ENCODE data around the gene CERS2.
"Not testable (repeated sequence)": the region's sequence is repeated elsewhere in the genome, so short reads cannot be mapped to it uniquely, and the experiment has no call there.

The CERS2 gene

DNA sequence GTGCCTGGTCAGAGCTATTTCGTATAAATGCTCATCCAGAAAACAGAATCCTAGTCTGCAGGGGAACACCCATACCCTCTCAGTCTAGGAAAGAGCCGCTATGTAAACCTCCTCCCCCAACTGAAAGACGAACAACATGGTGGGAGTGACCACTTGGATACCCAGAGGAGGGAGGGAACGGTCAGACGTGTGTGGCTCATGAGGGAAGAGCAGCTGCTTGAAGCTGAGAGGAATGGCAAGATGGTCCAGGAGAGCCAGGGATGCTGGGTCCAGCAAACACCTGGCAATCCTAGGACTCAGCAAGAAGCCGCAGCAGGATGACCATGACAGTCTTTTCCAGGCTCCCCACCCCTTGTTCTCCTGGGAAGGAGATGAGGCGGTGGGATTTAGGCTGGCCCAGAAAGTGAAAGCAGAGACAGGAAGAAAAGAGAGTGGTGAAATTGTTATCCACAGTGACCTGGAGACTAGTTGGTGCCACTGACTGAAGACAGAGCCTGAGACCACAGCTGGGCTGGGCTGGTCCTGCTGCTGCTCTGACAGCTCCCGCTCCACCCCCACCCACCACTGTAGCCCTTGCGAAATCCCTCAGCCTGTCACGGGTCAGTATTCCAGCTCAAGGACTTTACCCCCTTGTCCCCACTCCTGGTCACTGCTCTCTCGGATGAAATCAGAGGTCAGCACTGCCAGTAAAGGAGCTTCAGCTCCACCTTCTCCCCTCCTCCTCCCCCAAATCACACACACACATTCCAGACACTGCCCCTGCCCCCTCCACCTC lies 3.6 kb downstream of the CERS2 start:
- peak; percentile 79 for DNase-seq (ENCODE audit: low spot score)

GRCh38 chr1:150969626-150970025 lies 5.0 kb downstream of the CERS2 start:
- DNase-seq (ENCODE audit: low spot score), result no peak

DNA sequence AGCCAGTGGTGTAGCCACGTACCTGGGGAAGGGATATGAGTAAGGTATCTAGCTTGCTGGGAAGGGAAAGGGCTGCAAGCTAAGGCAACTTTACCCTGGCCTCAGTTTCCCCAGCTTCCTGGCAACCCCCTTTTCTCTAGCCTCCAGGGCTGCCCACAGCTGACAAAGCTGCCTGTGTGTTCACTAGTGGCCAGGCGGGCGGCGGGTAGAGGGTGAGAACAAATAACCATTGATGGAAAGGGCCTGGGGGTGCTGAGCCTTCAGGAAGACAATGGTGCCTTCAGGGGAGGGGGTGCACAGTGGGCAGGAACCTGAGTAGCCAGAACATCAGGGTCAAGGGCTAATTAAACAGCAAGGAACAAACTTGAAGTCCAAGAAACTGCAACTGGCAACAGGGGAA lies 6.1 kb downstream of the CERS2 start:
- DNase-seq (ENCODE audit: low spot score), result no peak

GRCh38 chr1:150967936-150968335 lies 6.7 kb downstream of the CERS2 start:
- DNase-seq (ENCODE audit: low spot score), result no peak

DNA sequence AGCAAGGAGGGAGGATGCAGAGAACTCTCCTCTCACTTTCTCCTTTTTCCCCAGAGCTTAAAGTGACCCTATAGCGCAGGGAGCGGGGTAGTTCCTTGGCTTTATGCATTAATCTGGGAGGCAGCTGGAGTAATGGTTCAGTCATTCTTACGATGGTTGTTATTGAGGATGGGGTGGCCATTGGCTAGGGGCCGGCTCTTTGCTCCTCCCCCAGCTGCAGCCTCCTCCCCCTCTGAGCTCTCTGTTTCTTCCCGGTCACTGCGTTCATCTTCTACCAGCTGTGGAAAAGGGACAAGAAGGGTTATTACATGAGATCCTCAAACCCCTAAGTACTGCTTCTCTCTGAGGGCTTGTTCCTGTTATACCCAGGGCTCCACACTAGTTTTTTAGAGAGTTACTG lies 8.6 kb downstream of the CERS2 start:
- no peak for DNase-seq (ENCODE audit: low spot score)

- no peak for DNase-seq (ENCODE audit: low spot score)
Observed at GRCh38 chr1:150965605-150966004, 9.0 kb downstream of the CERS2 start.

DNA sequence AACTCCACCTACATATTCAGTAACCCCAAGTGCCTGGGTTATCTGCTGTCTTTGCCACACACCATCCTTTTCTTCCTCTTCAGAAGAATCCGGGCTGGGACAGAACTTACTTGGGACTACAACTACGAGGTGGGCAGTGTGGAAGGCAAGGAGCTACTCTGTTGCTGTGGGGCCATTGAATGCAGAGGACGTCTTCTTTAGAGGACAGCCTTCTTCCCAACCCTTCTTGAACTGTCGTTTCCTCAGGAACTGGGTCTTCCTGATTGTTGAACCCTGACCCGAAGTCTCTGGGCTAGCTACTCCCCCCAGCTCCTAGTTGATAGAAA lies 10.5 kb downstream of the CERS2 start:
- no peak for DNase-seq (ENCODE audit: low spot score)

GRCh38 chr1:150963321-150964163 lies 11.1 kb downstream of the CERS2 start:
- DNase-seq (ENCODE audit: low spot score), result no peak

DNA sequence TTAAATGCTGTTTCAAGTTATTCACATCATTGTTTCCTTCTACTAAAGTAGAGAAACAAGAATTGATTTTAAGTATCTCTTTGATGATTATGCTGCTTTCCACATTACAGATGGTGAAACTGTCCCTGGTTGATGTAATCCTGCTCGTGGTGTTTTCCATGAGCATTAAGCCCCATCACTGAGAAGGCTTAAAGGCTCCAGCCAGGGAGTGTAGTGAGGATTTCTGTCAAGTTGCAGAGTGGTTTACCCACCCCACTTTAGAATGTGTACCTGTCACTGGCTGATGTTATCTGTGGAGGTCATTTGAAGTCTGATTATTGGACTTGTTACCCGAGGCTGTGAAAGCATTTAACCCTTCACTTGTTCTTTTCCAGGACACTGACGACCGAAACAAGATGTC lies 12.9 kb downstream of the CERS2 start:
- DNase-seq (ENCODE audit: low spot score), result peak; percentile 25

- no peak for DNase-seq (ENCODE audit: low spot score)
Observed at GRCh38 chr1:150960646-150961045, 14.0 kb downstream of the CERS2 start.

DNA sequence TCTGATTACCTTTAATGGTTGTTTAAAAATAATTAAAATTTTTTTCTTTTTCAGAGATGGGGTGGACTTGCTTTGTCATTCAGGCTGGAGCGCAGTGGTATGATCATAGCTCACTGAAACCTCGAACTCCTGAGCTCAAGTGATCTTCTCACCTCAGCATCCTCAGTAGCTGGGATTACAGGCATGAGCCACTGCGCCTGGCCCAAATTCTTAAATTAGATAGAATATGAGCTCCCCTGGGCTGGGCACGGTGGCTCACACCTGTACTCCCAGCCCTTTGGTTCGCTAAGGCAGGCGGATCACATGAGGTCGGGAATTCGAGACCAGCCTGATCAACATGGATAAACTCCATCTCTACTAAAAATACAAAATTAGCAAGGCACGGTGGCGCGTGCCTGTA lies 17.0 kb downstream of the CERS2 start:
- DNase-seq (ENCODE audit: low spot score), result no peak

GRCh38 chr1:150955280-150955679 lies 19.4 kb downstream of the CERS2 start:
- no peak for DNase-seq (ENCODE audit: low spot score)

DNA sequence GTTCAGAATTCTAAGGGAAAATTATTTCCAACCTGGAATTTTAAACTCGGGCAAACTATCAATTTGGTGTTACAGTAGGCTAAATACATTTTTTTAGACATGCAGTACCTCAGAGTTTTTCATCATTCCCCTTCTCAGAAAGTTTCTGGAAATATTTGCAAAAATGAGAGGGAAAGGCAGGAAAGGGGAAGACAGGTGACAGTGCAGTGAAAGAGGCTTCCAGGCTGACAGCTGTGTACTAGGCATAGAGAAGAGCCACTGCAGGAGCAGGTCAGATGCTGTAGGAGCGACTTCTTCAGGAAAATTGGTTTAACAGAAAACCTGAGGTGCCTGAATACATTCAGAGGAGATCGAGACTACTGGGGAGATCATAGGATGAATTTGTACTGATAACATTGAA lies 19.9 kb downstream of the CERS2 start:
- DNase-seq (ENCODE audit: low spot score), result no peak

DNA sequence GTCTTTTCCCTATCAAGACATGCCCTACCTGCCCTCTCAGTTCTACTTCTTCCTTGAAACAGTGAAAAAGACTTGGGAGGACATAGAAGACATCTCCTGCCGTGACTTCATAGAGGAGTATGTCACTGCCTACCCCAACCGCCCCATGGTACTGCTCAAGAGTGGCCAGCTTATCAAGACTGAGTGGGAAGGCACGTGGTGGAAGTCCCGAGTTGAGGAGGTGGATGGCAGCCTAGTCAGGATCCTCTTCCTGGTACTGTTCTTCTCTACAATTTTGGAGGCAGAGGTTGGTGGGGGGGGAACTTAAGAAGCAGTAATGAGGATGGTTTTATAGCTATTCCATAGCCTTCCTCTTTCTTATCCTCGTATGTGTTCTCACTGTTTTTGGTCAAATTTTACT lies 29.8 kb downstream of the CERS2 start:
- no peak for DNase-seq (ENCODE audit: low spot score)

- DNase-seq (ENCODE audit: low spot score), result no peak
Observed at GRCh38 chr1:150931773-150932172, 42.9 kb downstream of the CERS2 start.

GRCh38 chr1:150928775-150929174 lies 45.9 kb downstream of the CERS2 start:
- DNase-seq (ENCODE audit: low spot score), result not testable (repeated sequence)

DNA sequence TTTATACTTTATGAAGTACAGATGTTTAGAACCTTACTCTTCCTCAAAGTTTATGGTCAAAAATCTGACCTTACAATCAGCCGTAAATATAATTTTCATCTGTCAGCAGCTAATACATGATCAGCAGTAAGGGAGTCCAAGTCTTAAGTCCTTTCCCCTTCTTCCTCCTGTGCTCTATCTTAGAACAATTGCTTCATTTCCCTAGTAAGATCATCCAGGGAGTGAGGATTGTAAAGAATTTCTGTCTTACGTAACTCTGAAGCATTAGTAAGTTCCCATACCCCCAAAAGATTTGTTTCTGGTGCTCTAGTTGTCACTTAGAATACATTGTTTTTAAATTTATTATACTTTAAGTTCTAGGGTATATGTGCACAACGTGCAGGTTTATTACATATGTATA lies 46.3 kb downstream of the CERS2 start:
- no peak for DNase-seq (ENCODE audit: low spot score)

DNA sequence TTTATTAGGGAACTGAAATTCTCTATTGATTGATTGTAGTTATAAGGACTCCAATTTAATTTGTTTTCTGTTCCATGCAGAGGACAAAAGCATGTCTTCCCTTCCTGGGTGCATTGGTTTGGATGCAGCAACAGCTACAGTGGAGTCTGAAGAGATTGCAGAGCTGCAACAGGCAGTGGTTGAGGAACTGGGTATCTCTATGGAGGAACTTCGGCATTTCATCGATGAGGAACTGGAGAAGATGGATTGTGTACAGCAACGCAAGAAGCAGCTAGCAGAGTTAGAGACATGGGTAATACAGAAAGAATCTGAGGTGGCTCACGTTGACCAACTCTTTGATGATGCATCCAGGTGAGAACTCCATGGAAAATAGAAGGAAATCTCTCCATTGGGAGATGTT lies 47.0 kb downstream of the CERS2 start:
- DNase-seq (ENCODE audit: low spot score), result no peak

- peak; percentile 97 for DNase-seq (ENCODE audit: low spot score)
Observed at GRCh38 chr1:150926097-150926741, 48.4 kb downstream of the CERS2 start, which contains the start of gene SETDB1. SETDB1 (plus strand) TSS chr1:150926363; CDS start chr1:150927715, 1,352 bp downstream.

- DNase-seq (ENCODE audit: low spot score), result no peak
Observed at GRCh38 chr1:150925080-150925479, 49.6 kb downstream of the CERS2 start.

DNA sequence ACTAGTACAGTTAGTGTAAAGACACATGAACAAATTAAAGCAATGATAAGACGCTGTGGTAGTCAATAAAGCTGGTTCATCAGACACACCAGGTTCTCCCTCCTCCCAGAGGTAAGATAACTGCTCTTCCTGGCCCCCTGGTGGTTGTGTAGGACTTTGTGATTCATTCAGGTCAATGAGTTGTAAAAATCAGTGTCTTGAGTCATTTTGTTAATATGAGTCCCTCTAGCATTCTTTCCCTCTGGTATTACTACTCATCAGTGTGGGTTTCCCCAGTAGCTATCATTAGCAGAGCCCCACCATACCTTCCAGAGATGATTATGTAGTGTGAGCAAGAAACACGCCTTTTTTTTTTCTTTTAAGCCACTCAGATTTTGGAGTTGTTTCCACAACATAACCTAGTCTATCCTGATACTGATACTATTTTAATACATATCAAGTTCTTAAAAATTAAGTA lies 52.1 kb downstream of the CERS2 start:
- peak; percentile 82 for DNase-seq (ENCODE audit: low spot score)

GRCh38 chr1:150917387-150917786 lies 57.2 kb downstream of the CERS2 start:
- DNase-seq (ENCODE audit: low spot score), result no peak
